Astrocyte (in vitro differentiated cells and primary cell): Measurements from ENCODE around the gene LAMA5. TPM values are rescaled to one million over a fixed set of nuclear protein-coding genes. Genes with fewer than 3 reads are reported as not detected.
A peak's percentile ranks its signal among the peaks of the same experiment; 100 is the strongest.

Source experiments
- DNase-seq: peaks from one replicate; pipeline ENCODE4 v3.0.0-alpha.2; 2010; ENCODE audit warnings: low read depth
- FAIRE-seq: peaks from 2 replicates; lab custom pipeline; 2011; peaks lifted over from hg19 to GRCh38; lab: Jason Lieb, UNC
- H2AFZ ChIP-seq: 2 replicates; pipeline ENCODE4 v1.6.0; 2012; ENCODE audit warnings: low read depth, low read length, inconsistent platforms
- H3K27ac ChIP-seq: 2 replicates; pipeline ENCODE4 v1.5.1; 2011; ENCODE audit warnings: low read depth, low read length, inconsistent platforms
- H3K27me3 ChIP-seq: 2 replicates; pipeline ENCODE4 v1.6.0; 2011; ENCODE audit warnings: low read length, inconsistent platforms; ENCODE audit not compliant: insufficient read depth
- H3K36me3 ChIP-seq: 2 replicates; pipeline ENCODE4 v1.5.1; 2011; ENCODE audit warnings: low read length, inconsistent platforms; ENCODE audit not compliant: insufficient read depth
- H3K4me1 ChIP-seq: 2 replicates; pipeline ENCODE4 v1.5.1; 2011; ENCODE audit warnings: low read length, inconsistent platforms; ENCODE audit not compliant: insufficient read depth
- H3K4me2 ChIP-seq: 2 replicates; pipeline ENCODE4 v1.6.0; 2012; ENCODE audit warnings: low read length, inconsistent platforms
- H3K4me3 ChIP-seq: 2 replicates; pipeline ENCODE4 v1.5.1; 2011; ENCODE audit warnings: low read depth, mild to moderate bottlenecking, low read length, inconsistent platforms; ENCODE audit not compliant: insufficient read depth
- H3K79me2 ChIP-seq: 2 replicates; pipeline ENCODE4 v1.6.0; 2012; ENCODE audit warnings: mild to moderate bottlenecking, low read length, inconsistent platforms; ENCODE audit not compliant: insufficient read depth
- H3K9ac ChIP-seq: 2 replicates; pipeline ENCODE4 v1.6.0; 2012; ENCODE audit warnings: mild to moderate bottlenecking, low read length, inconsistent platforms
- H3K9me3 ChIP-seq: 2 replicates; pipeline ENCODE4 v1.5.1; 2012; ENCODE audit warnings: low read depth, mild to moderate bottlenecking, low read length, inconsistent platforms; ENCODE audit not compliant: insufficient read depth
- H4K20me1 ChIP-seq: 2 replicates; pipeline ENCODE4 v1.6.0; 2012; ENCODE audit warnings: low read length, inconsistent platforms; ENCODE audit not compliant: insufficient read depth
- H3K27ac Mint-ChIP-seq: one replicate; pipeline ENCODE4 v1.8.0; 2021; ENCODE audit warnings: mild to moderate bottlenecking, mixed read lengths; ENCODE audit not compliant: unreplicated experiment
- H3K27me3 Mint-ChIP-seq: one replicate; pipeline ENCODE4 v1.8.0; 2021; ENCODE audit warnings: low read depth, mixed read lengths; ENCODE audit not compliant: unreplicated experiment
- H3K36me3 Mint-ChIP-seq: one replicate; pipeline ENCODE4 v1.8.0; 2021; ENCODE audit warnings: low read depth, mixed read lengths; ENCODE audit not compliant: unreplicated experiment
- H3K4me1 Mint-ChIP-seq: one replicate; pipeline ENCODE4 v1.8.0; 2021; ENCODE audit warnings: low read depth, mixed read lengths; ENCODE audit not compliant: unreplicated experiment
- H3K4me3 Mint-ChIP-seq: one replicate; pipeline ENCODE4 v1.8.0; 2021; ENCODE audit warnings: mild to moderate bottlenecking, moderate library complexity, mixed read lengths; ENCODE audit not compliant: unreplicated experiment
- H3K9me3 Mint-ChIP-seq: one replicate; pipeline ENCODE4 v1.8.0; 2021; ENCODE audit warnings: mild to moderate bottlenecking, mixed read lengths; ENCODE audit not compliant: unreplicated experiment
- CTCF ChIP-seq: IDR thresholded peaks from 2 replicates; pipeline ENCODE4 v1.5.1; 2011; ENCODE audit warnings: low read depth, mild to moderate bottlenecking, inconsistent platforms, low read length, moderate library complexity; ENCODE audit not compliant: insufficient read depth
- EZH2 ChIP-seq: IDR thresholded peaks from 2 replicates; pipeline ENCODE4 v1.6.1; 2012; ENCODE audit warnings: mild to moderate bottlenecking, low read length, inconsistent platforms; ENCODE audit not compliant: insufficient read depth
- total RNA-seq: library from RNA; stranded (reverse); gene quantifications from 2 replicates; pipeline ENCODE4 v1.2.1, GENCODE V29; 2021

The LAMA5 gene
- total RNA-seq, 1 donor from 2014 or later = 350 TPM

- Mint-ChIP-seq H3K4me1 (peaks cover 12% of the 10 kb centered on the region), H3K27me3 (no peaks in the 10 kb centered on the region), H3K36me3 (no peaks in the 10 kb centered on the region), H3K27ac (no peak overlapping the region), H3K4me3 (peak overlapping the region; percentile 27), H3K9me3 (no peaks in the 10 kb centered on the region)
- no peak for FAIRE-seq
- DNase-seq = no peak
- no peaks in the 10 kb centered on the region for H3K9me3 ChIP-seq
- TF ChIP-seq EZH2 (no peak), CTCF (no peak)
- no peaks in the 10 kb centered on the region for H3K27me3 ChIP-seq
- no peak overlapping the region for H3K4me3 ChIP-seq
- peaks cover 50% of the 10 kb centered on the region for H3K4me1 ChIP-seq
- H3K27ac ChIP-seq = no peak overlapping the region
- peaks cover 14% of the 10 kb centered on the region for H3K79me2 ChIP-seq
- no peak overlapping the region for H3K9ac ChIP-seq
- no peak overlapping the region for H3K4me2 ChIP-seq
- peaks cover 41% of the 10 kb centered on the region for H4K20me1 ChIP-seq
- H3K36me3 ChIP-seq = no peaks in the 10 kb centered on the region
- no peak overlapping the region for H2AFZ ChIP-seq
These were observed 4.5 kb downstream of the LAMA5 start for GRCh38 chr20:62362590-62362940.

GRCh38 chr20:62361799-62362589 is 5.1 kb downstream of the LAMA5 start:
- Mint-ChIP-seq H3K36me3 (no peaks in the 10 kb centered on the region), H3K4me3 (peak overlapping the region; percentile 57), H3K4me1 (peaks cover 12% of the 10 kb centered on the region), H3K9me3 (no peaks in the 10 kb centered on the region), H3K27ac (no peak overlapping the region), H3K27me3 (no peaks in the 10 kb centered on the region)
- Histone ChIP-seq H3K79me2 (peaks cover 14% of the 10 kb centered on the region), H3K4me2 (no peak overlapping the region), H3K4me1 (peaks cover 55% of the 10 kb centered on the region), H3K27ac (no peak overlapping the region), H3K36me3 (no peaks in the 10 kb centered on the region), H3K27me3 (no peaks in the 10 kb centered on the region), H3K4me3 (no peak overlapping the region), H3K9me3 (no peaks in the 10 kb centered on the region), H4K20me1 (peaks cover 41% of the 10 kb centered on the region), H3K9ac (no peak overlapping the region), H2AFZ (no peak overlapping the region)
- FAIRE-seq (no peak), DNase-seq (no peak)
- TF ChIP-seq CTCF (no peak), EZH2 (no peak)
